Measurements from ENCODE around the gene CCDC158. TPM values are rescaled to one million over a fixed set of nuclear protein-coding genes. Genes with fewer than 3 reads are reported as not detected.
A peak's percentile ranks its signal among the peaks of the same experiment; 100 is the strongest.
"Not testable (repeated sequence)": the region's sequence is repeated elsewhere in the genome, so short reads cannot be mapped to it uniquely, and the experiment has no call there.

Gene CCDC158
- total RNA-seq, 1 donor from 2014 or later: not detected

- Mint-ChIP-seq H3K9me3 (ENCODE audit: low read depth) (no peaks in the 10 kb centered on the region), H3K4me1 (ENCODE audit: low read depth) (peaks cover 10% of the 10 kb centered on the region), H3K36me3 (ENCODE audit: low read depth) (no peaks in the 10 kb centered on the region), H3K4me3 (ENCODE audit: unreplicated experiment) (no peak overlapping the region), H3K27ac (ENCODE audit: unreplicated experiment) (peak overlapping the region; percentile 79), H3K27me3 (ENCODE audit: low read depth) (peaks cover 10% of the 10 kb centered on the region)
- DNase-seq (ENCODE audit: low spot score): no peak
- no peak for TF ChIP-seq CTCF (IDR thresholded peaks at IDR 0.05)
Observed at GRCh38 chr4:76363556-76364290, 57.2 kb downstream of the CCDC158 start.

- Mint-ChIP-seq H3K4me1 (ENCODE audit: low read depth) (peaks cover 10% of the 10 kb centered on the region), H3K27ac (ENCODE audit: unreplicated experiment) (no peak overlapping the region), H3K9me3 (ENCODE audit: low read depth) (peaks cover 7% of the 10 kb centered on the region), H3K4me3 (ENCODE audit: unreplicated experiment) (no peak overlapping the region), H3K27me3 (ENCODE audit: low read depth) (peaks cover 12% of the 10 kb centered on the region), H3K36me3 (ENCODE audit: low read depth) (peaks cover 5% of the 10 kb centered on the region)
- TF ChIP-seq CTCF (IDR thresholded peaks at IDR 0.05): no peak
- no peak for DNase-seq (ENCODE audit: low spot score)
Observed at GRCh38 chr4:76361689-76362412, 59.1 kb downstream of the CCDC158 start.

GRCh38 chr4:76359881-76360466 is 61.0 kb downstream of the CCDC158 start:
- Mint-ChIP-seq H3K27me3 (ENCODE audit: low read depth) (peaks cover 12% of the 10 kb centered on the region), H3K4me1 (ENCODE audit: low read depth) (peaks cover 15% of the 10 kb centered on the region)
- not testable (repeated sequence) for H3K36me3 Mint-ChIP-seq (ENCODE audit: low read depth); H3K27ac Mint-ChIP-seq (ENCODE audit: unreplicated experiment); DNase-seq (ENCODE audit: low spot score); H3K9me3 Mint-ChIP-seq (ENCODE audit: low read depth); H3K4me3 Mint-ChIP-seq (ENCODE audit: unreplicated experiment)

- Mint-ChIP-seq H3K4me1 (ENCODE audit: low read depth) (peaks cover 11% of the 10 kb centered on the region), H3K9me3 (ENCODE audit: low read depth) (peaks cover 7% of the 10 kb centered on the region), H3K4me3 (ENCODE audit: unreplicated experiment) (no peak overlapping the region), H3K27me3 (ENCODE audit: low read depth) (peaks cover 16% of the 10 kb centered on the region), H3K36me3 (ENCODE audit: low read depth) (peaks cover 5% of the 10 kb centered on the region), H3K27ac (ENCODE audit: unreplicated experiment) (no peak overlapping the region)
- no peak for DNase-seq (ENCODE audit: low spot score)
- no peak for TF ChIP-seq CTCF (IDR thresholded peaks at IDR 0.05)
Observed at GRCh38 chr4:76357981-76358380, 63.0 kb downstream of the CCDC158 start.

- no peak overlapping the region for H3K4me3 Mint-ChIP-seq (ENCODE audit: unreplicated experiment)
- H3K4me1 Mint-ChIP-seq (ENCODE audit: low read depth): peaks cover 11% of the 10 kb centered on the region
- H3K36me3 Mint-ChIP-seq (ENCODE audit: low read depth): peaks cover 5% of the 10 kb centered on the region
- peaks cover 19% of the 10 kb centered on the region for H3K27me3 Mint-ChIP-seq (ENCODE audit: low read depth)
- peaks cover 7% of the 10 kb centered on the region for H3K9me3 Mint-ChIP-seq (ENCODE audit: low read depth)
- DNase-seq (ENCODE audit: low spot score): no peak
- TF ChIP-seq CTCF (IDR thresholded peaks at IDR 0.05): no peak
- peak overlapping the region; percentile 35 for H3K27ac Mint-ChIP-seq (ENCODE audit: unreplicated experiment)
Observed at GRCh38 chr4:76354517-76355473, 66.1 kb downstream of the CCDC158 start.

Data from chondrocyte (in vitro differentiated cells).